Activated CD4-positive, alpha-beta T cell treated with anti-CD3 and anti-CD28 coated beads for 36 hours (primary cell): ENCODE results near the gene BTBD2. TPM values are rescaled to one million over a fixed set of nuclear protein-coding genes. Genes with fewer than 3 reads are reported as not detected.

Source experiments
- ATAC-seq: fragments of 200-7000 bp; cut with Tn5 transposase; one replicate; pipeline ENCODE4 v1.10.0; 2021; ENCODE audit warnings: mild to moderate bottlenecking, moderate library complexity
- CTCF ChIA-PET: fragments of 350-600 bp; sonication (Branson Sonifier 250); formaldehyde crosslinking; loops from one replicate; lab custom pipeline; 2021; ENCODE audit warnings: antibody characterized with exemption; lab: Charles Lee
- POLR2A ChIA-PET: fragments of 350-600 bp; sonication (Branson Sonifier 250); formaldehyde crosslinking; loops from one replicate; lab custom pipeline; 2021; ENCODE audit warnings: antibody characterized with exemption, inconsistent platforms; lab: Charles Lee
- DNase-seq: peaks from one replicate; pipeline ENCODE4 v3.0.0-alpha.2; 2020
- H3K27ac Mint-ChIP-seq: one replicate; pipeline ENCODE4 v1.8.0; 2021; ENCODE audit warnings: mixed read lengths
- H3K27me3 Mint-ChIP-seq: one replicate; pipeline ENCODE4 v1.8.0; 2021; ENCODE audit warnings: mixed read lengths
- H3K36me3 Mint-ChIP-seq: one replicate; pipeline ENCODE4 v1.8.0; 2021; ENCODE audit warnings: low read depth, mixed read lengths
- H3K4me1 Mint-ChIP-seq: one replicate; pipeline ENCODE4 v1.8.0; 2021; ENCODE audit warnings: mixed read lengths
- H3K4me3 Mint-ChIP-seq: one replicate; pipeline ENCODE4 v1.8.0; 2021; ENCODE audit warnings: mild to moderate bottlenecking, moderate library complexity, mixed read lengths
- H3K9me3 Mint-ChIP-seq: one replicate; pipeline ENCODE4 v1.8.0; 2021; ENCODE audit warnings: low read depth, mixed read lengths
- intact Hi-C, 2 experiments: fragments of 100-400 bp; cut with DNase I in 1 of 2; cut with micrococcal nuclease in 1 of 2; formaldehyde crosslinking; loops; one replicate each; pipeline versions ENCODE4 v1.14.2 to v1.15.1; 2022 to 2024; cut with DNase I, micrococcal nuclease
- total RNA-seq, 2 experiments: library from RNA; stranded (reverse); gene quantifications; one replicate each; pipeline ENCODE4 v1.2.3, GENCODE V29; 2021

The BTBD2 gene
- total RNA-seq, 2 experiments from 2014 or later = 46.7 to 61.8 TPM

- ChIA-PET CTCF (interaction anchor here (0.5 to 0.9 kb wide), 2 partner anchors 15 to 40 kb away, joined by 3 read pairs; no protein-coding TSS in a partner anchor), POLR2A (interaction anchor here (1.2 kb wide), 1 partner anchor 35 kb away, joined by 3 read pairs; no protein-coding TSS in a partner anchor)
- Mint-ChIP-seq H3K27ac (peak overlapping the region; percentile 75), H3K9me3 (no peaks in the 10 kb centered on the region), H3K27me3 (no peaks in the 10 kb centered on the region), H3K36me3 (no peaks in the 10 kb centered on the region), H3K4me1 (peaks cover 53% of the 10 kb centered on the region), H3K4me3 (no peak overlapping the region)
- intact Hi-C loops = no loop called here
- ATAC-seq (no peak), DNase-seq (no peak)
Observed at GRCh38 chr19:2058570-2059421, 43.3 kb upstream of the BTBD2 start.

GRCh38 chr19:2057484-2058469 is 42.3 kb upstream of the BTBD2 start:
- H3K4me1 Mint-ChIP-seq = peaks cover 51% of the 10 kb centered on the region
- intact Hi-C loops = no loop called here
- CTCF ChIA-PET = interaction anchor here (0.8 kb wide), 1 partner anchor 12 kb away, joined by 3 read pairs; no protein-coding TSS in a partner anchor

DNA sequence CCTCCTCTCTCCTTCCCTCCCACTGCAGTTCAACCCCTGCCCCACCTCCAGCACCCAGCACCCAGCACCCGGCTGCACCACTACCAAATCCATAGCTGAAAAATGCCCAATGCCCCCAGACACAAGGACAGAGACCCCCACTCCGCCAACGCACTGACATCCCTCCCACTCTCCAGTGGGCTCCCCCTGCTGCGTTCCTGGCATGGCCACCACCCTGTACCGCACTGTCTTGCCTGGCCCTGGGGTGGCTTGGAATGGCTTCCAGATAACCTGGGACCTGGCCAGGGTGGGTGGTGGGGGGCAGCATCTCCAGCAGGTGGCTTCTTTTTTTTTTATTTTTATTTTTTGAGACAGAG is 41.3 kb upstream of the BTBD2 start:
- Mint-ChIP-seq H3K4me3 (no peak overlapping the region), H3K9me3 (no peaks in the 10 kb centered on the region), H3K27ac (peak overlapping the region; percentile 72), H3K36me3 (no peaks in the 10 kb centered on the region), H3K27me3 (no peaks in the 10 kb centered on the region), H3K4me1 (peaks cover 53% of the 10 kb centered on the region)
- ATAC-seq (no peak), DNase-seq (no peak)
- intact Hi-C loops = no loop called here
- ChIA-PET POLR2A (interaction anchor here (0.5 kb wide), 1 partner anchor 35 kb away, joined by 3 read pairs; no protein-coding TSS in a partner anchor), CTCF (no interaction called here)

More at GRCh38 chr19:2057484-2058469, 42.3 kb upstream of the BTBD2 start:
- no peaks in the 10 kb centered on the region for H3K9me3 Mint-ChIP-seq
- ATAC-seq (no peak), DNase-seq (no peak)
- H3K27ac Mint-ChIP-seq = peak overlapping the region; percentile 72
- no peak overlapping the region for H3K4me3 Mint-ChIP-seq
- no peaks in the 10 kb centered on the region for H3K36me3 Mint-ChIP-seq
- no peaks in the 10 kb centered on the region for H3K27me3 Mint-ChIP-seq
- POLR2A ChIA-PET = no interaction called here

DNA sequence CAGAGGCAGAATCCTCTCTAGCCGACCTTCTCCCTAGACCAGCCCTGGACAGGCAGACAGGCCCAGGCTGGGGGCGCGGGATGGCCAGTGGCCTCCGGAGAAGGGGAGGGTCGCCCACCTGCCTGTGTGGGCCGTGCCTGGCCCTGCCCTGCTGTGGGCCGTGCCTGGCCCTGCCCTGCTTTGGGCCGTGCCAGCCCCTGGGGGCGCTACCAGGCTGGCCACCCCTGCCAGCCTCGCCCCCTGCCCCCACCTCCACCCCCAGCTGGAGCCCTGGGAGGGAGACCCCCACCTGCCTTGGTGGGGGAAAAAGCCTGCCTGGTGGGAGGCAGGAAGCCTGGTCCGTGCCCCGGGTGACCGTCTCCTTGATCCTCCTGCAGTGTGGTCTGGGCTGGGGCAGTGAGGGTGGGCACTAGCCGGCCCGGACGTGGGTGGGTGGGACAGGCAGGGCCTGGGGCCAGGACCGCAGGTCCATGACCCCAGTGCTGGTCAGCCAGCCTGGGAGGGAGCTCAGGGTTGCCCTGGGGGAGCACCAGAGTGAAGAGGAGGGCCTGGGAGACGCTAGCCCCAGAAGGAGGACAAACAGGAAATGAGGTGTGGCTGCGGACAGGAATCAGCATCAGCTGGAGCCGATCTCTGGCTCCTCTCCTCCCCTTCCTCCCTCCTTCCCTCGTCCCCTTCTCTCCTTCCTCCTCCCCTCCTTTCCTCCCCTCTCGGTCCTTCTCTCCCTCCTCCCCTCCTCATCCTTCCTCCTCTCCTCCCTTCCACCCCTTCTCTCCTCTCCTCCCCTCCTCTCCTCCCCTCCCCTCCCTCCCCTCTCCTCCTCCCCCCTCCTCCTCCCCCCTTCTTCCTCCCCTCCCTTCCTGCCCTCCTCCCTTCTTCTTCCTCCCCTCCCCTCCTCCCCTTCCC is 40.7 kb upstream of the BTBD2 start:
- DNase-seq (peak; percentile 59), ATAC-seq (no peak)
- ChIA-PET CTCF (interaction anchor here (0.6 kb wide), 1 partner anchor 390 kb away, joined by 3 read pairs; no protein-coding TSS in a partner anchor), POLR2A (interaction anchor here (0.5 kb wide), 1 partner anchor 36 kb away, joined by 3 read pairs; no protein-coding TSS in a partner anchor)
- no peaks in the 10 kb centered on the region for H3K9me3 Mint-ChIP-seq
- intact Hi-C loops = no loop called here
- peaks cover 57% of the 10 kb centered on the region for H3K4me1 Mint-ChIP-seq
- H3K27me3 Mint-ChIP-seq = no peaks in the 10 kb centered on the region
- peak overlapping the region; percentile 94 for H3K27ac Mint-ChIP-seq
- no peaks in the 10 kb centered on the region for H3K36me3 Mint-ChIP-seq
- peak overlapping the region; percentile 62 for H3K4me3 Mint-ChIP-seq

DNA sequence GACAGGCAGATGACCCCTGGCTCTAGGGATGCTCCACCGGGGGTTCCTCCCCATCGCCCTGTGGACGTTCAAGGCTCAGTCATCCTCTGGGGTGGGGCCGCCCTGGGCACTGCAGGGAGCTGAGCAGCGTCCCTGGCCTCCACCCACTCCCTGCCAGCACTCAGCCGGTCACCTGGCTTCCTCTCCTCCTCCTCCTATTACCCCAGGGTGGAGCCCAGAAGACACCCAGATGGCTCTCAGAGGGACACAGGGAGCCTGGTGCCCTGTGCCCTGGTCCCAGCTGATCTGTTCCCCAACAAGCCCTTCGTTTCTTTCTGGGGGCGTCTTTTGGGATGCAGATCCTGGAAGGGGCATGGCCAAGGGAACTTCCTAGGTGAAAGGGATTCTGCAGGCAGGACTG is 39.2 kb upstream of the BTBD2 start:
- peak overlapping the region; percentile 62 for H3K27ac Mint-ChIP-seq
- ChIA-PET CTCF (interaction anchor here (0.5 kb wide), 1 partner anchor 196 kb away, joined by 4 read pairs; no protein-coding TSS in a partner anchor), POLR2A (interaction anchor here (0.6 kb wide), 1 partner anchor 349 kb away, joined by 4 read pairs; no protein-coding TSS in a partner anchor)
- intact Hi-C loops = no loop called here
- DNase-seq = no peak
- no peak for ATAC-seq
- H3K4me1 Mint-ChIP-seq = peaks cover 50% of the 10 kb centered on the region
- H3K36me3 Mint-ChIP-seq = peaks cover 1% of the 10 kb centered on the region
- no peaks in the 10 kb centered on the region for H3K9me3 Mint-ChIP-seq
- no peaks in the 10 kb centered on the region for H3K27me3 Mint-ChIP-seq
- no peak overlapping the region for H3K4me3 Mint-ChIP-seq

- CTCF ChIA-PET = no interaction called here
- ATAC-seq (no peak), DNase-seq (no peak)
- Mint-ChIP-seq H3K4me1 (peaks cover 53% of the 10 kb centered on the region), H3K36me3 (peaks cover 6% of the 10 kb centered on the region), H3K4me3 (no peak overlapping the region), H3K9me3 (no peaks in the 10 kb centered on the region), H3K27me3 (no peaks in the 10 kb centered on the region), H3K27ac (peak overlapping the region; percentile 51)
- POLR2A ChIA-PET = interaction anchor here (1.4 to 2.7 kb wide), 2 partner anchors 8 to 19 kb away, joined by 4 to 11 read pairs; no protein-coding TSS in a partner anchor
- intact Hi-C loops = loop anchor here in 1 of 2 experiments (2.0 kb wide), 1 partner anchor 31 kb away; no protein-coding TSS in a partner anchor
Observed at GRCh38 chr19:2053601-2054389, 38.3 kb upstream of the BTBD2 start.

GRCh38 chr19:2051773-2052704 is 36.5 kb upstream of the BTBD2 start:
- peak; percentile 37 for ATAC-seq
- intact Hi-C loops = loop anchor here (1.0 to 2.0 kb wide), 7 partner anchors 8 to 99 kb away; partner anchors contain the start of genes AP3D1 (in 1 of the 2), IZUMO4 (in 1 of the 2) and MOB3A (in 1 of the 2)
- ChIA-PET CTCF (interaction anchor here (0.7 to 1.4 kb wide), 4 partner anchors 10 to 1131 kb away, joined by 3 to 4 read pairs (median 4); no protein-coding TSS in a partner anchor), POLR2A (interaction anchor here (0.6 to 2.7 kb wide), 6 partner anchors 10 to 217 kb away, joined by 3 to 20 read pairs (median 4); partner anchors contain the start of gene MOB3A)
- Mint-ChIP-seq H3K4me3 (peak overlapping the region; percentile 67), H3K27ac (peak overlapping the region; percentile 94), H3K9me3 (no peaks in the 10 kb centered on the region), H3K36me3 (peaks cover 6% of the 10 kb centered on the region), H3K27me3 (no peaks in the 10 kb centered on the region), H3K4me1 (peaks cover 55% of the 10 kb centered on the region)
- DNase-seq = peak; percentile 78

DNA sequence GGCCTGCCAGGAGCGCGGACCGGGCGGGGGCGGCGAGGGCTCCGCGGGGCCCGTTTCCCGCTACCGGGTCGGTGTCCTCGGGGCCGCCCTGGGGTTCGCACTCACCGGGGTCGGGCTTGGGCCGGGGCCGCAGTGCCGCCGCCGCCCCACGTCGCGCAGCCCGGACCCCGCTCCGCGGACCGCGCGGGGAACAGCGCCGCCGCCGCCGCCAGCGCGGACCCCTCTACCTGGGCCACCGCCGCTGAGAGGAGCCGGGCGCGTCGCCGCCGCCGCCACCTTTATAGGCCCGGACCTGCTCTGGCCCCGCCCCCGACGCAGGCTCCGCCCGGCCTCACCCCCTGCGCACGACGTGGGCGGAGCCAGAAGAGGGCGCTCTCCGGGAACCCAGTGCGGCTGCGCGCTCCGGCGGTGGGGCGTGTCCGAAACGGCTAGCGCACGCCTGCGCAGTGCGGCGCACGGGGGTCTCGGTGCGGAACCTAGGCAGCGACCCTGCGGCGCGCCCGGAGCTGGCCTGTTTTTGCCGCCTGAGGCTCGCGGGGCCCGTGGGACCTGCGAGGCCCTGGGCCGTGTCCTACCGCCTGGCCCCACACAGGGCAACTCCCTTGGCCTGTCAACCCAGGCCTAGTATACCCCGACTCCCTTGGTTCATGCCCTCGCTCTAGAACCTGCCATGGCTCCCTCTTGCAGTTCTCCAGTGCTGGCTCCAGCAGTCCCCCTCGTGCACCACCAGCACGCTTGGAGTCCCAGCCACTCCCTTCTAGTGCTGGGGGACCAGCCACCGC is 35.7 kb upstream of the BTBD2 start, which contains the start of gene MKNK2:
Gene MKNK2, minus strand, starts transcription at position 254 of the 782 bp plus-strand sequence. CDS start 393 bp downstream, outside the sequence.
- Mint-ChIP-seq H3K36me3 (peaks cover 6% of the 10 kb centered on the region), H3K4me1 (peaks cover 51% of the 10 kb centered on the region), H3K27ac (peak within 1 kb of the TSS; percentile 94), H3K9me3 (no peaks in the 10 kb centered on the region), H3K27me3 (no peaks in the 10 kb centered on the region), H3K4me3 (peak within 1 kb of the TSS; percentile 82)
- DNase-seq = peak; percentile 98
- ATAC-seq = peak; percentile 80
- CTCF ChIA-PET = interaction anchor here (1.3 to 1.4 kb wide), 2 partner anchors 11 to 19 kb away, joined by 3 read pairs; no protein-coding TSS in a partner anchor
- POLR2A ChIA-PET = interaction anchor here (0.6 to 2.7 kb wide), 4 partner anchors 10 to 148 kb away, joined by 3 to 20 read pairs (median 8); partner anchors contain the start of gene MOB3A
- intact Hi-C loops = loop anchor here (1.0 to 2.0 kb wide), 7 partner anchors 9 to 100 kb away; partner anchors contain the start of genes AP3D1 (in 1 of the 2), IZUMO4 (in 1 of the 2) and MOB3A (in 1 of the 2)
